H1 (cell line): ENCODE results near the gene RMND5A.

Experiments
- BRCA1 ChIP-seq: IDR thresholded peaks from 2 replicates; pipeline ENCODE4 v1.6.1; 2012; ENCODE audit warnings: low read depth, low read length, improper control_type of control experiment
- CTCF ChIP-seq, 3 experiments: IDR thresholded peaks; 1 replicate in 2 of 3; 2 replicates in 1 of 3; pipeline versions ENCODE4 v1.5.1 to v1.6.1; 2011; ENCODE audit warnings: low read length in 3 of 3, mild to moderate bottlenecking in 3 of 3, inconsistent platforms in 2 of 3, low read depth in 1 of 3, moderate library complexity in 1 of 3; ENCODE audit not compliant: insufficient read depth in 1 of 3; ENCODE audit errors: control extremely low read depth in 1 of 3
- JUN ChIP-seq: IDR thresholded peaks from 2 replicates; pipeline ENCODE4 v1.6.1; 2011; ENCODE audit warnings: low read depth, mild to moderate bottlenecking, improper control_type of control experiment, low read length
- KDM5A ChIP-seq: fragments of 200-600 bp; IDR thresholded peaks from 2 replicates; pipeline ENCODE4 v1.7.1; 2012; ENCODE audit warnings: mild to moderate bottlenecking, low read length, inconsistent platforms, mixed read lengths
- POLR2A ChIP-seq, 2 experiments: IDR thresholded peaks; 1 replicate in 1 of 2; 2 replicates in 1 of 2; pipeline ENCODE4 v1.6.1; 2011; ENCODE audit warnings: low read depth in 2 of 2, low read length in 2 of 2, mild to moderate bottlenecking in 2 of 2; ENCODE audit errors: control extremely low read depth in 1 of 2
- POLR2AphosphoS5 ChIP-seq: IDR thresholded peaks from 2 replicates; pipeline ENCODE4 v1.6.1; 2011; ENCODE audit warnings: low read depth, low read length
- RFX5 ChIP-seq: IDR thresholded peaks from 2 replicates; pipeline ENCODE4 v1.6.1; 2011; ENCODE audit warnings: low read depth, low read length, improper control_type of control experiment, borderline replicate concordance
- RXRA ChIP-seq: IDR thresholded peaks from 2 replicates; pipeline ENCODE4 v1.6.1; 2011; ENCODE audit warnings: low read depth, mild to moderate bottlenecking, low read length, moderate library complexity; ENCODE audit not compliant: insufficient read depth
- SIN3A ChIP-seq, 2 experiments: IDR thresholded peaks in 1 of 2; conservative IDR thresholded peaks in 1 of 2; 2 replicates each; pipeline ENCODE4 v1.6.1; 2011 to 2012; ENCODE audit warnings: low read length in 2 of 2, improper control_type of control experiment in 1 of 2, low read depth in 1 of 2, mild to moderate bottlenecking in 1 of 2
- TCF12 ChIP-seq: IDR thresholded peaks from 2 replicates; pipeline ENCODE4 v1.6.1; 2011; ENCODE audit warnings: low read depth, mild to moderate bottlenecking, low read length
- YY1 ChIP-seq: IDR thresholded peaks from 2 replicates; pipeline ENCODE4 v1.6.1; 2011; ENCODE audit warnings: low read depth, mild to moderate bottlenecking, low read length

DNA sequence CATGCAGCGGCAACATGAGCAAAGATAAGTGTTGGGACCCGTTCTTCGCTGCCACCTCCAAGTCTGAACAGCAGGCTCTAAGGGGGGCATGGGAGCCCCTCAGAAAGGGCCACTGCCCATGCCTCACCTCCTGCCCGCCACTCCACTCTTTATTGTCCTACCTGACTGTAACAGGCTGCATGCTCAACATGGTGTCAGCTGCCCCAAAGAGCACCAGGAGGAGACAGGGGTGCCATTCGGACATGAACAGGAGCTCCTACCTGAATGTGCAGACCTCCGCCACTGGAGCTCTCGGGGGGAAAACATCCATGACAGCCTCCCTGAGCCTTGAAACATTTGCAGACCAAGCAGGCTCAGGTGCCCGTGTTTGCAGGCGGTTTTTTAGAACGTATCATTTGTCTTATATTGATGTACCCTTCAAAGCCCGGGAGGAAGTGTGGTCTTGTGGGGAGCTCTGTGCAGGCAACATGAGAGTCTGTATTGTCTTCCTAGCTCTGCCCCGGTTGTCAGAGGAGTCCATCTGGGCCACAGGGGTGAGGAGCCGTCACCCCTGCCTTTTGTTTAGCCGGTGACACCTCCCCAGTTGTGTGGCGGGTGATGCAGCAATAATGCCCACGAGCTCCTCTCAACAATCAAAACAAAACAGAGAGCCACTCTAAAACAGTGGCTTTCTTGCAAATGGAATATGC, 105.7 kb downstream of the RMND5A start:
- no peak for TF ChIP-seq TCF12
- no peak for TF ChIP-seq KDM5A
- TF ChIP-seq CTCF (IDR thresholded peaks at IDR 0.05; ENCODE audit: control extremely low read depth in 1 of 3, insufficient read depth in 1 of 3, low read depth in 1 of 3, low read length in 3 of 3), result no peak
- TF ChIP-seq RXRA, result no peak
- no peak for TF ChIP-seq POLR2AphosphoS5
- TF ChIP-seq JUN, result no peak
- no peak for TF ChIP-seq RFX5
- no peak for TF ChIP-seq SIN3A (conservative IDR thresholded peaks at IDR 0.05 in 1 of 2, IDR thresholded peaks at IDR 0.05 in 1 of 2; ENCODE audit: low read depth in 1 of 2, low read length in 2 of 2)
- TF ChIP-seq YY1, result no peak
- TF ChIP-seq BRCA1, result no peak
- no peak for TF ChIP-seq POLR2A (IDR thresholded peaks at IDR 0.05; ENCODE audit: control extremely low read depth in 1 of 2, low read depth in 2 of 2, low read length in 2 of 2)
